Measurements from ENCODE around the gene MTRF1L. TPM values are rescaled to one million over a fixed set of nuclear protein-coding genes. Genes with fewer than 3 reads are reported as not detected.

MTRF1L gene
- total RNA-seq, 4 donors from 2014 or later = 13.6 to 31.4 (median 19.1) TPM

DNA sequence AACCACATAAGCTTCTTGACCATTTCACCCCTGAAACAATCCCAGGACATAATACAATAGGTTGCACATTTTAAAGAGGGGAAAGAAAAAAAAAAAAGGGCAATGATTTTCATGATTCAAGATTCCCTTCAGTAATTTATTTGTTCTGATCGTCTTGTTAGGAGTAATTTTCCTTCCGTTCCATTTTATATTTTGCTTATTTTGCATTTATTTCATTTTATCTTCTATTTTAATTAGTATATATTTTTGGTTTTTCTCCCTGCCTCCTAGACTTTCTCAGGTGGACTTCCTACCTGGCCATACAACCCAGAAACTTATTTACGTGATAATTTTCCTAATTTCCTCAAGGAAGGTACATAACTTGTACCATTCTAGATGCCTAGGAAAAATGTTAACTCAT is 52.3 kb downstream of the MTRF1L start:
- Histone ChIP-seq H3K36me3 (no peaks in the 10 kb centered on the region), H3K27ac (no peak overlapping the region), H3K4me3 (no peak overlapping the region), H3K9me3 (no peaks in the 10 kb centered on the region), H3K4me1 (no peaks in the 10 kb centered on the region), H3K27me3 (no peaks in the 10 kb centered on the region)
- TF ChIP-seq, protein P1, sequence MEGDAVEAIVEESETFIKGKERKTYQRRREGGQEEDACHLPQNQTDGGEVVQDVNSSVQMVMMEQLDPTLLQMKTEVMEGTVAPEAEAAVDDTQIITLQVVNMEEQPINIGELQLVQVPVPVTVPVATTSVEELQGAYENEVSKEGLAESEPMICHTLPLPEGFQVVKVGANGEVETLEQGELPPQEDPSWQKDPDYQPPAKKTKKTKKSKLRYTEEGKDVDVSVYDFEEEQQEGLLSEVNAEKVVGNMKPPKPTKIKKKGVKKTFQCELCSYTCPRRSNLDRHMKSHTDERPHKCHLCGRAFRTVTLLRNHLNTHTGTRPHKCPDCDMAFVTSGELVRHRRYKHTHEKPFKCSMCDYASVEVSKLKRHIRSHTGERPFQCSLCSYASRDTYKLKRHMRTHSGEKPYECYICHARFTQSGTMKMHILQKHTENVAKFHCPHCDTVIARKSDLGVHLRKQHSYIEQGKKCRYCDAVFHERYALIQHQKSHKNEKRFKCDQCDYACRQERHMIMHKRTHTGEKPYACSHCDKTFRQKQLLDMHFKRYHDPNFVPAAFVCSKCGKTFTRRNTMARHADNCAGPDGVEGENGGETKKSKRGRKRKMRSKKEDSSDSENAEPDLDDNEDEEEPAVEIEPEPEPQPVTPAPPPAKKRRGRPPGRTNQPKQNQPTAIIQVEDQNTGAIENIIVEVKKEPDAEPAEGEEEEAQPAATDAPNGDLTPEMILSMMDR (IDR thresholded peaks at IDR 0.05) = no peak
- TF ChIP-seq POLR2A (IDR thresholded peaks at IDR 0.05) = no peak
- DNase-seq = no peak

DNA sequence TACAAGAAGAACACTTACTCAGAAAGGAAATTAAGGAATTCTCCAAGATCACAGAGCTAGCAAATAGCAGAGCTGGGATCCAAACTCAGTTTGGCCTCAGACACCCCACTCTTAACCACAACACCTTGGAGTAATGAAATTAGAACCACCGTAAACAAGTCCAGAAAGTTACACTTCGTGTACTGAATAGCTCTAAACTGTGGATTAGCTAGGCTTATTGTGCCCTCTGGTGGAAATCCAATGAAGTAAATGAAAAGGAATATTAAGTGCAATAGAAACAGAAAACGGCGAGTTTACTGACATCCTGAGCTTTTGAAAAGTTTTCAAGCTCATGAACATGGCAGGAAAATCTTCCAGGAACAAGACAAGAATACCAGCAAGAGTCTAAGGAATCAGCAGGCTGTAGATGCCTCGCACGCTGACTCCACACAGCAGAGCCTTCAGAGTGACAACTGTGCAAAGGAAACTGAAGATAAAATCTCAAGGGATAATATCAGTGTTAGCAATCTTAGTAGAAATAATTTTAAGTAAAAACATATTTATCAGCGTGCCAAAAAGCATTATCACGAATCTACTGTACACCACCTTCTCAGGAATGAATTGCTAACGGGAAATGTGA is 54.2 kb downstream of the MTRF1L start:
- Histone ChIP-seq H3K36me3 (no peaks in the 10 kb centered on the region), H3K4me3 (no peak overlapping the region), H3K27ac (no peak overlapping the region), H3K27me3 (no peaks in the 10 kb centered on the region), H3K9me3 (no peaks in the 10 kb centered on the region), H3K4me1 (no peaks in the 10 kb centered on the region)
- no peak for DNase-seq
- TF ChIP-seq, protein P1 (IDR thresholded peaks at IDR 0.05) = peak in 5 of 6 experiments; percentile 21 to 59 (median 53)
- TF ChIP-seq POLR2A (IDR thresholded peaks at IDR 0.05) = no peak

DNA sequence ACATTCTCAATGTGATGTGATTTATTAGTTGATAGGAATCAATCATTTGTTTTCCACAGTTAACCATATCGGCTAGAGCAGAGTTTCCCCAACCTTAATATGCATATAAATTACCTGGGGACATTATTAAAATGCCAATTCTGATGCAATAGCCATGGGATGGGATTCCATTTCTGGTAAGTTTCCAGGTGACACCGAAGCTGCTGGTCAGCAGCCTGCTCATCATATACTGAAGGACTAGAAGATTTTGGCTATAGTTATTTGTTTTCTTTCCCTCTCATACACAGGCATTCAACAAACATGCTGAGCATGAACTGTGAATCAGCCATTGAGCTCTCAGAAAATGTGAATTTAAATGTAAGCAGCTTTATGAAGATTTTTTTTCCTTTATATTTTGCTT is 55.5 kb downstream of the MTRF1L start:
- Histone ChIP-seq H3K36me3 (no peaks in the 10 kb centered on the region), H3K27me3 (no peaks in the 10 kb centered on the region), H3K4me3 (no peak overlapping the region), H3K4me1 (no peaks in the 10 kb centered on the region), H3K9me3 (no peaks in the 10 kb centered on the region), H3K27ac (no peak overlapping the region)
- no peak for DNase-seq
- no peak for TF ChIP-seq POLR2A (IDR thresholded peaks at IDR 0.05)
- TF ChIP-seq, protein P1 (IDR thresholded peaks at IDR 0.05) = no peak

DNA sequence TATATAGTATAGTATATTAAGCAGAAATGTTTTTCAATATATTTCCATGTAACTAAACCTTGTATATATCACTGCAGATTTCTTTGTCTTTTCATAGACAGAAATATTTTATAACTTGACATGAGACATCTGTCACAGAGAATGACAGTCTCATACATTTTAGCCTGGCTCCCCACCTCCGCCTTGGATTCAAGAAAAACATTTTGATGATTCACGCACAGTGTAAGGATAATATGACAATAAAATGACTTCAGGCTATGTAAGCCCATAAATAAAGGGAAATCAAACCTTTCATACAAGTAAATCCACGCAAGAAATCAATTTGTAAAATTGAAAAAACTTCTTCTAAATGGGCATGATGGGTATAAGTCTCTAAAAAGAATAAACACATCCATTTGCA is 56.0 kb downstream of the MTRF1L start:
- H3K36me3 ChIP-seq = no peaks in the 10 kb centered on the region
- H3K4me1 ChIP-seq = no peaks in the 10 kb centered on the region
- no peaks in the 10 kb centered on the region for H3K27me3 ChIP-seq
- DNase-seq = no peak
- H3K9me3 ChIP-seq = no peaks in the 10 kb centered on the region
- H3K27ac ChIP-seq = no peak overlapping the region
- TF ChIP-seq, protein P1 (IDR thresholded peaks at IDR 0.05) = no peak
- no peak for TF ChIP-seq POLR2A (IDR thresholded peaks at IDR 0.05)
- no peak overlapping the region for H3K4me3 ChIP-seq

DNA sequence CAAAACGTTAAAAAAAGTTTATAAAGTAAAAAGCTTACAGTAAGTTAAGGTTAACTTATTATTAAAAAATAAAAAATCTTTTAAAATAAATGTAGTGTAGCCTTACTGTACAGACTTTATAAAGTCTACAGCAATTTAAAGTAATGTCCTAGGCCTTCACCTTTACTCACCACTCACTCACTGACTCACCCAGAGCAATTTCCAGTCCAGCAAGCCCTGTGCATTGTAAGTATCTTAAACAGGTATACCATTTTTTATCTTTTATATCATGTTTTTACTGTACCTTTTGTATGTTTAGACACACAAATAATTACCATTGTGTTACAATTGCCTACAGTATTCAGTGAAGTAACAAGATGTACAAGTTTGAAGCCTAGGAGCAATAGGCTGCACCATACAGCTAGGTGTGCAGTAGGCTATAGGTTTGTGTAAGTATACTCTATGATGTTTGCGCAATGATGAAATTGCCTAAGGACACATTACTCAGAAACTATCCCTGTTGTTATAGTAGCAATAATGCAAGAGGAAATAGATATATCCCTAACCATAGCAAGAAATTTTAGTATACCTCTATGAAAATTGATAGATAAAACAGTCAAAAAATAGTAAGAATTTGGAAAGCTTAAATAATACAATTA is 59.1 kb downstream of the MTRF1L start:
- Histone ChIP-seq H3K27ac (no peak overlapping the region), H3K4me1 (no peaks in the 10 kb centered on the region), H3K9me3 (no peaks in the 10 kb centered on the region), H3K4me3 (no peak overlapping the region), H3K36me3 (no peaks in the 10 kb centered on the region), H3K27me3 (no peaks in the 10 kb centered on the region)
- no peak for DNase-seq
- no peak for TF ChIP-seq POLR2A (IDR thresholded peaks at IDR 0.05)
- TF ChIP-seq, protein P1 (IDR thresholded peaks at IDR 0.05) = no peak
